ENCODE data around the gene ELOA. TPM values are rescaled to one million over a fixed set of nuclear protein-coding genes. Genes with fewer than 3 reads are reported as not detected.

Gene ELOA
- total and polyA plus RNA-seq, 2 of the 13 experiments (the other 11 are each of a cell fraction or from before 2014, with no cell fraction given) = 14.2 to 28.5 TPM

DNA sequence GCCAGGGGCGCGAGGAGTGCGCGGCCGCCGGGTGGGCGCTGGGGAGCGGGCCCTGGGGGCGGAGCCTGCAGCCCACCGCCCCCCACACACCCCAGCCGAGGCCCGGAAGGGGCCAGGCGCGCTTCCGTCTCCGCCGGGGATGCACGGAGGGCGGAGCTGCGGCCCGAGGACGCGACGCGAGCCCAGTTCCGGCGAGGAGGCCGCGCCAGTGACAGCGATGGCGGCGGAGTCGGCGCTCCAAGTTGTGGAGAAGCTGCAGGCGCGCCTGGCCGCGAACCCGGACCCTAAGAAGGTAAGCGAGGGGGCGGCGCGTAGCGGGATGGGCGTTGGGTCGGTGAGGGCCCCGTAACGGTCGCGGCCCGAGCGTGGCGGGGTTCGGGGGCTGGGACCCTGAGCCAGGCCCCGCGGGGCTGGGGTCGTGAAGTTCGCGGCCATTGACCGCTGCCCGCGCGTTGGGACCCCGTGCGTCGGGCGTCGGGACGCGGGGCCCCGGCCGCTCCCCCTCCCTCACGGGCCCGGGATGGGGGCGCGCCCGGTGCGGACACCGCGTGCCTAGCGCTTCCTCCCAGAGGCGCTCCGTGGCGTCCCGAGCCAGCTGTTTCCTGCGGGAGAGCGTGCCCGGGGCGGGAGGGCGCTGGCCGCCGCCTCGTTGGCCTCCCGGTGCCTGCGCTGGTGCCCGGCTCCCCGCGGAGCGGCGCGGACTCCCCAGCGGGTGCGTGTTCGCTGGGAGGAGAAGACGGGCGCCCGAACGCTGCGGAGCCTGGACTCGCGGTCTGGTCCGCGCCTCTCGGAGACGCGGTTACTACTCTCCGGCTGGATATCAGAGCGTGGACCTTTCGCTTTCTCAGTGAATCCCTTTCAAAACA is at the start of gene ELOA (continued):
- TF ChIP-seq ZNF773 (CRISPR knock-in tag; IDR thresholded peaks at IDR 0.05; ENCODE audit: borderline replicate concordance) (no peak; the same call in 1 of the 2 replicates), ZC3H4 (CRISPR knock-in tag; IDR thresholded peaks at IDR 0.05; ENCODE audit: borderline replicate concordance) (no peak), POLR2A (IDR thresholded peaks at IDR 0.05; ENCODE audit: insufficient read depth in 1 of 2, low read depth in 2 of 2, low read length in 2 of 2) (peak; percentile 77 to 95), FOXK1 (CRISPR knock-in tag; IDR thresholded peaks at IDR 0.05; ENCODE audit: borderline replicate concordance, low read depth) (peak; percentile 49; the same call in 1 of the 2 replicates), MXD4 (CRISPR knock-in tag; IDR thresholded peaks at IDR 0.05) (peak; percentile 78), TGIF2 (CRISPR knock-in tag; IDR thresholded peaks at IDR 0.05) (peak; percentile 43; the same call in 1 of the 2 replicates)

DNA sequence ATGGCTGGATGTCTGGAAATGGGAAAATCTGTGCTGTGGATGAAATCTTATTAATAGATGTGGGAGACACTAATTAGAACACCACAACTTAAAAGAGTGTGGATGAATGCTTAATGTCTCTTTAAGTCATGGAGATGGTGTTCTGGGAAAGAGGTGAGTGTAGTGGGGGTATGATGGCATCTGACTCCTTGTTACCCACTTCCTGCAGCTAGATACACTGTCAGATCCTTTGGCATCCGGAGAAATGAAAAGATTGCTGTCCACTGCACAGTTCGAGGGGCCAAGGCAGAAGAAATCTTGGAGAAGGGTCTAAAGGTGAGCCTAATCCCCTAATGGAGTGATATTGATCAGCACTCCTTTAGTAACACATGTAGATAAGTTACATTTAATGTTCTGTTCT is 49.7 kb upstream of the ELOA start:
- 95% methylated on average over 2 of the region's 2 CpGs for WGBS (ENCODE audit: low lambda C conversion rate)
- Histone ChIP-seq H3K36me3 (replicated peaks in 1 of 2; ENCODE audit: control insufficient read depth in 1 of 2, insufficient read depth in 2 of 2, low read length in 2 of 2) (peaks cover 23 to 56% of the 10 kb centered on the region in 2 experiments), H3K9ac (ENCODE audit: insufficient read depth, low read depth, low read length) (peak overlapping the region; percentile 98), H3K27ac (ENCODE audit: extremely low read length, insufficient read depth, low read length) (no peak overlapping the region), H2AFZ (ENCODE audit: low read length) (no peak overlapping the region), H3K4me1 (ENCODE audit: insufficient read depth, low read length) (peaks cover 58% of the 10 kb centered on the region), H4K20me1 (ENCODE audit: insufficient read depth, low read length) (peaks cover 68% of the 10 kb centered on the region), H3K4me2 (ENCODE audit: low read depth, low read length) (peak overlapping the region; percentile 89), H3K4me3 (replicated peaks in 1 of 3; ENCODE audit: insufficient read depth in 1 of 3, low read depth in 2 of 3, low read length in 3 of 3) (peak overlapping the region; percentile 96 to 100 (median 96); a peak in 4 of 6 replicates), H3K79me2 (ENCODE audit: insufficient read depth, low read length) (peaks cover 65% of the 10 kb centered on the region), H3K27me3 (ENCODE audit: control insufficient read depth in 1 of 2, insufficient read depth in 2 of 2, low read length in 2 of 2) (no peaks in the 10 kb centered on the region; a peak in 1 of 5 replicates), H3K9me3 (ENCODE audit: low read length) (no peaks in the 10 kb centered on the region)
- DNase-seq (ENCODE audit: low spot score) (no peak), ATAC-seq (no peak), FAIRE-seq (no peak)
- ChIA-PET CTCF (ENCODE audit: low intra/inter-chr PET ratio, low total read pairs) (no interaction called here), POLR2A (interaction anchor here (2.8 kb wide), 1 partner anchor 7 kb away, joined by 26 read pairs; no protein-coding TSS in a partner anchor)
- BruUV-seq (replicated peaks) = no TSS peak
- intact Hi-C loops (cut with micrococcal nuclease; ENCODE audit: unreplicated experiment) (loop anchor here (5.0 kb wide), 1 partner anchor 59 kb away; no protein-coding TSS in a partner anchor), in situ Hi-C loops (cut with HindIII; ENCODE audit: extremely low pct_ligation_motif_present, low pct_unique_long_range_greater_than_20kb) (loop anchor here (5.0 kb wide), 1 partner anchor 54 kb away; no protein-coding TSS in a partner anchor)
- TF ChIP-seq, protein P1, sequence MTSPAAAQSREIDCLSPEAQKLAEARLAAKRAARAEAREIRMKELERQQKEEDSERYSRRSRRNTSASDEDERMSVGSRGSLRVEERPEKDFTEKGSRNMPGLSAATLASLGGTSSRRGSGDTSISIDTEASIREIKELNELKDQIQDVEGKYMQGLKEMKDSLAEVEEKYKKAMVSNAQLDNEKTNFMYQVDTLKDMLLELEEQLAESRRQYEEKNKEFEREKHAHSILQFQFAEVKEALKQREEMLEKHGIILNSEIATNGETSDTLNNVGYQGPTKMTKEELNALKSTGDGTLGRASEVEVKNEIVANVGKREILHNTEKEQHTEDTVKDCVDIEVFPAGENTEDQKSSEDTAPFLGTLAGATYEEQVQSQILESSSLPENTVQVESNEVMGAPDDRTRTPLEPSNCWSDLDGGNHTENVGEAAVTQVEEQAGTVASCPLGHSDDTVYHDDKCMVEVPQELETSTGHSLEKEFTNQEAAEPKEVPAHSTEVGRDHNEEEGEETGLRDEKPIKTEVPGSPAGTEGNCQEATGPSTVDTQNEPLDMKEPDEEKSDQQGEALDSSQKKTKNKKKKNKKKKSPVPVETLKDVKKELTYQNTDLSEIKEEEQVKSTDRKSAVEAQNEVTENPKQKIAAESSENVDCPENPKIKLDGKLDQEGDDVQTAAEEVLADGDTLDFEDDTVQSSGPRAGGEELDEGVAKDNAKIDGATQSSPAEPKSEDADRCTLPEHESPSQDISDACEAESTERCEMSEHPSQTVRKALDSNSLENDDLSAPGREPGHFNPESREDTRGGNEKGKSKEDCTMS (CRISPR knock-in tag; conservative IDR thresholded peaks at IDR 0.05) = no peak
- TF ChIP-seq EED (CRISPR knock-in tag; IDR thresholded peaks at IDR 0.05) (no peak), REPIN1 (CRISPR knock-in tag; IDR thresholded peaks at IDR 0.05; ENCODE audit: borderline replicate concordance, low read depth) (no peak), PCBP1 (IDR thresholded peaks at IDR 0.05; ENCODE audit: borderline replicate concordance, low read depth, low read length) (no peak), SIN3A (IDR thresholded peaks at IDR 0.05; ENCODE audit: borderline replicate concordance, low read depth, low read length) (no peak), KAT8 (CRISPR knock-in tag; IDR thresholded peaks at IDR 0.05) (no peak), ISL2 (CRISPR knock-in tag; IDR thresholded peaks at IDR 0.05) (no peak), HNRNPUL1 (IDR thresholded peaks at IDR 0.05; ENCODE audit: low read depth, low read length) (no peak), ZNF138 (CRISPR knock-in tag; IDR thresholded peaks at IDR 0.05; ENCODE audit: low read depth) (no peak), TBX2 (CRISPR knock-in tag; IDR thresholded peaks at IDR 0.05; ENCODE audit: borderline replicate concordance) (no peak), ADNP (CRISPR knock-in tag; IDR thresholded peaks at IDR 0.05) (no peak), ZNF616 (CRISPR knock-in tag; IDR thresholded peaks at IDR 0.05; ENCODE audit: low read depth) (no peak), ZBTB38 (CRISPR knock-in tag; IDR thresholded peaks at IDR 0.05) (no peak), CCDC6 (CRISPR knock-in tag; IDR thresholded peaks at IDR 0.05) (no peak)
- TF ChIP-seq, protein P2, sequence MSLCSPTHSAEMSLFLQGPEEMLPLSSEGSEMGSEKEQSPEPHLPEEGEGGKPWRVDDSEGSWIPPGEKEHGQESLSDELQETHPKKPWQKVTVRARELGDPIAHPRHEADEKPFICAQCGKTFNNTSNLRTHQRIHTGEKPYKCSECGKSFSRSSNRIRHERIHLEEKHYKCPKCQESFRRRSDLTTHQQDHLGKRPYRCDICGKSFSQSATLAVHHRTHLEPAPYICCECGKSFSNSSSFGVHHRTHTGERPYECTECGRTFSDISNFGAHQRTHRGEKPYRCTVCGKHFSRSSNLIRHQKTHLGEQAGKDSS (CRISPR knock-in tag; IDR thresholded peaks at IDR 0.05; ENCODE audit: borderline replicate concordance, low read depth) = no peak
